IMR-90 (cell line): Measurements from ENCODE around the gene ZBTB46. TPM values are rescaled to one million over a fixed set of nuclear protein-coding genes. Genes with fewer than 3 reads are reported as not detected.

Experiments
- ATAC-seq: fragments of 200-7000 bp; cut with Tn5 transposase; 2 replicates; pipeline ENCODE4 v1.9.1; 2020; ENCODE audit warnings: low read depth, mild to moderate bottlenecking, moderate library complexity
- BruUV-seq: library from RNA; stranded (reverse); fragments of 400-500 nt; replicated peaks from 2 replicates; lab custom pipeline; 2021; lab: Mats Ljungman, UMichigan
- CTCF ChIA-PET: fragments of 300-600 bp; formaldehyde crosslinking; extraction: SDS; loops from one replicate; lab custom pipeline; 2021; ENCODE audit warnings: antibody characterized with exemption; lab: Yijun Ruan, JAX
- POLR2A ChIA-PET: fragments of 300-600 bp; sonication (Branson Sonifier 250); formaldehyde crosslinking; loops from one replicate; lab custom pipeline; 2022; ENCODE audit warnings: antibody characterized with exemption; ENCODE audit not compliant: unreplicated experiment; lab: Charles Lee
- DNase-seq: peaks from one replicate; pipeline ENCODE4 v3.0.0; 2013
- H2AFZ ChIP-seq: replicated peaks from 2 replicates; pipeline ENCODE3; 2013; ENCODE audit warnings: low read length, mild to moderate bottlenecking; ENCODE audit not compliant: poor library complexity
- H2AK5ac ChIP-seq: 2 replicates; pipeline ENCODE4 v1.6.1; 2013; ENCODE audit warnings: low read depth, low read length, inconsistent platforms
- H2AK9ac ChIP-seq: replicated peaks from 2 replicates; pipeline ENCODE3; 2013; ENCODE audit warnings: mild to moderate bottlenecking, low read depth, low read length, moderate library complexity; ENCODE audit not compliant: poor library complexity
- H2BK120ac ChIP-seq: 2 replicates; pipeline ENCODE4 v1.6.1; 2013; ENCODE audit warnings: low read depth, low read length, inconsistent platforms
- H2BK15ac ChIP-seq: 3 replicates; pipeline ENCODE4 v1.6.1; 2013; ENCODE audit warnings: low read depth, low read length, inconsistent platforms
- H2BK20ac ChIP-seq: 2 replicates; pipeline ENCODE4 v1.6.1; 2013; ENCODE audit warnings: low read depth, mild to moderate bottlenecking, inconsistent platforms, low read length, moderate library complexity
- H2BK5ac ChIP-seq: 2 replicates; pipeline ENCODE4 v1.6.1; 2013; ENCODE audit warnings: mild to moderate bottlenecking, low read depth, low read length, inconsistent platforms; ENCODE audit not compliant: poor library complexity, severe bottlenecking
- H3K14ac ChIP-seq: replicated peaks from 2 replicates; pipeline ENCODE4 v1.6.1; 2013; ENCODE audit warnings: low read depth, low read length, inconsistent platforms
- H3K18ac ChIP-seq: 2 replicates; pipeline ENCODE4 v1.6.1; 2013; ENCODE audit warnings: low read depth, low read length, control low read depth
- H3K23ac ChIP-seq: 2 replicates; pipeline ENCODE4 v1.6.1; 2013; ENCODE audit warnings: low read depth, low read length, inconsistent platforms
- H3K27ac ChIP-seq: 2 replicates; pipeline ENCODE4 v1.5.1; 2013; ENCODE audit warnings: mild to moderate bottlenecking, control low read depth, low read length; ENCODE audit not compliant: insufficient read depth
- H3K27me3 ChIP-seq: 2 replicates; pipeline ENCODE4 v1.6.1; 2013; ENCODE audit warnings: low read length; ENCODE audit not compliant: control insufficient read depth, insufficient read depth
- H3K36me3 ChIP-seq: 2 replicates; pipeline ENCODE4 v1.6.1; 2013; ENCODE audit warnings: low read length, mixed read lengths; ENCODE audit not compliant: control insufficient read depth, insufficient read depth
- H3K4ac ChIP-seq: 2 replicates; pipeline ENCODE4 v1.6.1; 2013; ENCODE audit warnings: low read depth, low read length, inconsistent platforms
- H3K4me1 ChIP-seq: 2 replicates; pipeline ENCODE4 v1.6.1; 2013; ENCODE audit warnings: low read length, mixed read lengths; ENCODE audit not compliant: control insufficient read depth, insufficient read depth
- H3K4me2 ChIP-seq: 2 replicates; pipeline ENCODE4 v1.6.1; 2013; ENCODE audit warnings: low read depth, mild to moderate bottlenecking, control low read depth, low read length, moderate library complexity
- H3K4me3 ChIP-seq: 2 replicates; pipeline ENCODE4 v1.5.1; 2013; ENCODE audit warnings: low read depth, mild to moderate bottlenecking, control low read depth, low read length, moderate library complexity; ENCODE audit not compliant: insufficient read depth
- H3K56ac ChIP-seq: 2 replicates; pipeline ENCODE4 v1.6.1; 2013; ENCODE audit warnings: low read length, inconsistent platforms; ENCODE audit not compliant: insufficient read depth; ENCODE audit errors: extremely low read depth
- H3K79me1 ChIP-seq, 2 experiments: 2 replicates each; pipeline ENCODE4 v1.6.1; 2013; ENCODE audit warnings: low read length in 2 of 2, inconsistent platforms in 1 of 2, low read depth in 1 of 2
- H3K9ac ChIP-seq: 2 replicates; pipeline ENCODE4 v1.6.1; 2013; ENCODE audit warnings: low read depth, low read length, control low read depth
- H3K9me1 ChIP-seq: 2 replicates; pipeline ENCODE4 v1.6.1; 2013; ENCODE audit warnings: low read length, inconsistent platforms; ENCODE audit not compliant: insufficient read depth
- H3K9me3 ChIP-seq: 2 replicates; pipeline ENCODE4 v1.6.1; 2013; ENCODE audit warnings: low read length; ENCODE audit not compliant: control insufficient read depth, insufficient read depth
- H4K20me1 ChIP-seq: 2 replicates; pipeline ENCODE4 v1.6.1; 2013; ENCODE audit warnings: low read length, inconsistent platforms; ENCODE audit not compliant: insufficient read depth
- H4K5ac ChIP-seq: 2 replicates; pipeline ENCODE4 v1.6.1; 2013; ENCODE audit warnings: mild to moderate bottlenecking, low read depth, low read length, control low read depth
- H4K8ac ChIP-seq, 2 experiments: 2 replicates each; pipeline ENCODE4 v1.6.1; 2013; ENCODE audit warnings: low read depth in 2 of 2, low read length in 2 of 2, control low read depth in 1 of 2, inconsistent platforms in 1 of 2
- H4K91ac ChIP-seq: 2 replicates; pipeline ENCODE4 v1.6.1; 2013; ENCODE audit warnings: low read depth, low read length, inconsistent platforms; ENCODE audit not compliant: insufficient read depth
- CEBPB ChIP-seq: IDR thresholded peaks from 2 replicates; pipeline ENCODE4 v1.6.1; 2012; ENCODE audit warnings: low read depth, low read length, improper control_type of control experiment
- CHD1 ChIP-seq: IDR thresholded peaks from 2 replicates; pipeline ENCODE4 v1.6.1; 2012; ENCODE audit warnings: low read depth, low read length, improper control_type of control experiment
- CTCF ChIP-seq: conservative IDR thresholded peaks from 2 replicates; pipeline ENCODE4 v1.5.1; 2012; ENCODE audit warnings: mild to moderate bottlenecking, low read depth, low read length, improper control_type of control experiment
- ELK1 ChIP-seq: fragments of 150-350 bp; IDR thresholded peaks from 2 replicates; pipeline ENCODE4 v1.6.1; 2016; ENCODE audit warnings: low read depth, mild to moderate bottlenecking, low read length, moderate library complexity, borderline replicate concordance
- FOS ChIP-seq: fragments of 150-350 bp; IDR thresholded peaks from 2 replicates; pipeline ENCODE4 v1.6.1; 2016; ENCODE audit warnings: low read depth, low read length
- MAFK ChIP-seq: IDR thresholded peaks from 2 replicates; pipeline ENCODE4 v1.6.1; 2012; ENCODE audit warnings: low read depth, low read length, improper control_type of control experiment
- MAZ ChIP-seq: IDR thresholded peaks from 2 replicates; pipeline ENCODE4 v1.6.1; 2012; ENCODE audit warnings: low read depth, mild to moderate bottlenecking, low read length, improper control_type of control experiment, moderate library complexity, borderline replicate concordance
- NFE2L2 ChIP-seq: fragments of 150-350 bp; IDR thresholded peaks from 2 replicates; pipeline ENCODE4 v1.6.1; 2016; ENCODE audit warnings: low read depth, mild to moderate bottlenecking, low read length
- POLR2A ChIP-seq: IDR thresholded peaks from 2 replicates; pipeline ENCODE4 v1.6.1; 2012; ENCODE audit warnings: mild to moderate bottlenecking, low read depth, low read length
- RAD21 ChIP-seq: IDR thresholded peaks from 2 replicates; pipeline ENCODE4 v1.6.1; 2012; ENCODE audit warnings: low read length, improper control_type of control experiment
- RCOR1 ChIP-seq: IDR thresholded peaks from 2 replicates; pipeline ENCODE4 v1.6.1; 2012; ENCODE audit warnings: mild to moderate bottlenecking, low read length, improper control_type of control experiment; ENCODE audit not compliant: insufficient replicate concordance
- RFX5 ChIP-seq: IDR thresholded peaks from 2 replicates; pipeline ENCODE4 v1.8.0; 2012; ENCODE audit warnings: low read depth, mild to moderate bottlenecking, low read length, moderate library complexity
- SMC3 ChIP-seq: fragments of 150-350 bp; IDR thresholded peaks from 2 replicates; pipeline ENCODE4 v1.6.1; 2016; ENCODE audit warnings: low read depth, mild to moderate bottlenecking, antibody characterized with exemption, low read length, moderate library complexity
- USF2 ChIP-seq: fragments of 150-350 bp; IDR thresholded peaks from 2 replicates; pipeline ENCODE4 v1.6.1; 2017; ENCODE audit warnings: mild to moderate bottlenecking, antibody characterized with exemption, low read length, low read depth
- WGBS, 2 experiments: methylation state at CpG; one replicate each; pipeline versions ENCODE4 v1.1.5 to v1.1.7; 2013; ENCODE audit warnings: missing lambda C conversion rate in 2 of 2; ENCODE audit not compliant: insufficient read length in 1 of 2; ENCODE audit errors: extremely low coverage in 2 of 2; 5-methylcytosine and 5-hydroxymethylcytosine counted together
- dilution Hi-C: fragments of 300-500 bp; cut with HindIII; formaldehyde crosslinking; loops from one replicate; pipeline ENCODE4 v1.14.3; 2018; ENCODE audit warnings: low sequenced_read_pairs; ENCODE audit not compliant: unreplicated experiment
- in situ Hi-C: fragments of 300-500 bp; cut with MboI; formaldehyde crosslinking; loops from 3 replicates; pipeline ENCODE4 v1.14.3; 2019; ENCODE audit warnings: low sequenced_read_pairs, inconsistent platforms, mixed read lengths
- intact Hi-C: fragments of 100-400 bp; cut with micrococcal nuclease; formaldehyde crosslinking; loops from 2 replicates; pipeline ENCODE4 v1.10.0; 2022
- polyA plus RNA-seq, 3 experiments: library from polyadenylated mRNA; depleted of rRNA; stranded (reverse); fragments of >200 nt; gene quantifications; 2 replicates each; pipeline ENCODE4 v1.2.3, GENCODE V29; 2012; ENCODE audit warnings: low replicate concordance in 1 of 3
- total RNA-seq: library from RNA; depleted of rRNA; stranded (reverse); fragments of >200 nt; gene quantifications from 2 replicates; pipeline ENCODE4 v1.2.3, GENCODE V29; 2012

Gene ZBTB46
- total and polyA plus RNA-seq, 2 of the 4 experiments (the other 2 are of a cell fraction) = 4.2 to 14.9 TPM

GRCh38 chr20:63846128-63846771 lies 15.2 kb upstream of the ZBTB46 start (continued):
- no peak for TF ChIP-seq CHD1

- Histone ChIP-seq H2BK5ac (no peak overlapping the region), H4K20me1 (no peaks in the 10 kb centered on the region), H3K9ac (no peak overlapping the region), H4K91ac (no peak overlapping the region), H3K56ac (no peak overlapping the region), H3K14ac (no peak overlapping the region), H3K4ac (no peak overlapping the region), H3K27ac (no peak overlapping the region), H3K4me1 (peaks cover 8% of the 10 kb centered on the region), H3K18ac (no peak overlapping the region), H2BK20ac (no peak overlapping the region), H3K23ac (no peak overlapping the region), H3K79me1 (no peaks in the 10 kb centered on the region), H2BK120ac (no peak overlapping the region), H4K5ac (no peak overlapping the region), H3K9me1 (0 out of 2 replicates have a peak, but pooled peaks cover 5% of the 10 kb centered on the region), H3K4me2 (no peak overlapping the region), H3K4me3 (no peak overlapping the region), H3K27me3 (peaks cover 6% of the 10 kb centered on the region), H4K8ac (no peak overlapping the region), H2AK9ac (peak overlapping the region; percentile 50), H2AK5ac (no peak overlapping the region), H2AFZ (no peak overlapping the region), H3K9me3 (no peaks in the 10 kb centered on the region), H2BK15ac (no peak overlapping the region), H3K36me3 (no peaks in the 10 kb centered on the region)
- ChIA-PET CTCF (no interaction called here), POLR2A (no interaction called here)
- in situ Hi-C loops (no loop called here), intact Hi-C loops (no loop called here), dilution Hi-C loops (no loop called here)
- DNase-seq (no peak), ATAC-seq (no peak)
- no TSS peak for BruUV-seq
- WGBS, 2 experiments = 100% methylated on average over 5 of the region's 9 CpGs; no CpG with 5 or more reads in 1 of the 2 experiments
- TF ChIP-seq CEBPB (no peak), SMC3 (no peak), POLR2A (no peak), MAZ (no peak), CTCF (no peak), RFX5 (no peak), USF2 (no peak), RCOR1 (no peak), FOS (no peak), ELK1 (no peak), NFE2L2 (no peak), MAFK (no peak), RAD21 (no peak)
Observed at GRCh38 chr20:63844511-63844991, 13.5 kb upstream of the ZBTB46 start.
